Kidney (tissue), 14 donors: ENCODE data around the gene PARVB. TPM values are rescaled to one million over a fixed set of nuclear protein-coding genes. Genes with fewer than 3 reads are reported as not detected.

Experiments
- DNase-seq, 5 donors: peaks; one replicate each; pipeline ENCODE4 v3.0.0-alpha.2; 2013 to 2020
- FAIRE-seq: peaks from 2 replicates; lab custom pipeline; 2012; peaks lifted over from hg19 to GRCh38; lab: Jason Lieb, UNC
- H3K27ac ChIP-seq, 2 donors: one replicate each; pipeline ENCODE4 v1.7.0; 2013; ENCODE audit warnings: low read depth in 2 of 2, low read length in 2 of 2, inconsistent platforms in 1 of 2
- H3K27me3 ChIP-seq: one replicate; pipeline ENCODE4 v1.7.1; 2013; ENCODE audit warnings: low read length, inconsistent platforms; ENCODE audit not compliant: control insufficient read depth, insufficient read depth
- H3K36me3 ChIP-seq, 3 donors: one replicate each; pipeline versions ENCODE4 v1.7.0 to v1.7.1; 2013; ENCODE audit warnings: low read length in 3 of 3, control low read depth in 1 of 3, inconsistent platforms in 1 of 3; ENCODE audit not compliant: insufficient read depth in 3 of 3, control insufficient read depth in 2 of 3
- H3K4me1 ChIP-seq, 3 donors: one replicate each; pipeline versions ENCODE4 v1.7.0 to v1.7.1; 2013; ENCODE audit warnings: low read length in 3 of 3, inconsistent platforms in 1 of 3, low read depth in 1 of 3; ENCODE audit not compliant: control insufficient read depth in 2 of 3, insufficient read depth in 2 of 3
- H3K4me3 ChIP-seq, 3 donors: one replicate each; pipeline versions ENCODE4 v1.7.0 to v1.8.1; 2013; ENCODE audit warnings: low read length in 3 of 3, control low read depth in 1 of 3, inconsistent platforms in 1 of 3
- H3K9ac ChIP-seq, 3 donors: one replicate each; pipeline versions ENCODE4 v1.7.0 to v1.7.1; 2013; ENCODE audit warnings: low read length in 3 of 3, control low read depth in 1 of 3, inconsistent platforms in 1 of 3
- H3K9me3 ChIP-seq, 3 donors: one replicate each; pipeline versions ENCODE4 v1.7.0 to v1.7.1; 2013; ENCODE audit warnings: low read length in 3 of 3, control low read depth in 1 of 3, inconsistent platforms in 1 of 3; ENCODE audit not compliant: control insufficient read depth in 2 of 3, insufficient read depth in 1 of 3
- CTCF ChIP-seq: IDR thresholded peaks from 3 replicates; pipeline ENCODE4 v1.5.1; 2012; ENCODE audit warnings: mild to moderate bottlenecking, moderate library complexity, borderline replicate concordance; ENCODE audit not compliant: insufficient read depth; ENCODE audit errors: extremely low read depth
- intact Hi-C: fragments of 100-400 bp; cut with DNase I; formaldehyde crosslinking; loops from one replicate; pipeline ENCODE4 v1.11.1; 2022
- polyA plus RNA-seq: library from polyadenylated mRNA; stranded (reverse); fragments of 350-450 nt; fragmentation: Illumina TruSeq; extraction: RNeasy Lipid Tissue Mini Kit (QIAGEN cat#74804); gene quantifications from one replicate; pipeline ENCODE4 v1.2.3, GENCODE V29; 2014; ENCODE audit warnings: low read depth, low replicate concordance; ENCODE audit not compliant: insufficient read depth
- total RNA-seq: library from RNA; stranded (reverse); fragmentation: NEBNext Ultra II Directional; extraction: Animal tissue kit (Norgen Biotek cat#: 25700); gene quantifications from one replicate; pipeline ENCODE4 v1.2.1, GENCODE V29; 2021
- donor health status: control.
- donor health status: control.
- donor health status: control.
- donor health status: control.
- donor health status: control.
- donor health status: DM: yes; HTN: yes; CAD: no.
- donor health status: Normal renal cell carcinoma (clear cell type).

Gene PARVB
- total and polyA plus RNA-seq, 2 donors from 2014 or later, result 32.9 to 51.1 TPM

DNA sequence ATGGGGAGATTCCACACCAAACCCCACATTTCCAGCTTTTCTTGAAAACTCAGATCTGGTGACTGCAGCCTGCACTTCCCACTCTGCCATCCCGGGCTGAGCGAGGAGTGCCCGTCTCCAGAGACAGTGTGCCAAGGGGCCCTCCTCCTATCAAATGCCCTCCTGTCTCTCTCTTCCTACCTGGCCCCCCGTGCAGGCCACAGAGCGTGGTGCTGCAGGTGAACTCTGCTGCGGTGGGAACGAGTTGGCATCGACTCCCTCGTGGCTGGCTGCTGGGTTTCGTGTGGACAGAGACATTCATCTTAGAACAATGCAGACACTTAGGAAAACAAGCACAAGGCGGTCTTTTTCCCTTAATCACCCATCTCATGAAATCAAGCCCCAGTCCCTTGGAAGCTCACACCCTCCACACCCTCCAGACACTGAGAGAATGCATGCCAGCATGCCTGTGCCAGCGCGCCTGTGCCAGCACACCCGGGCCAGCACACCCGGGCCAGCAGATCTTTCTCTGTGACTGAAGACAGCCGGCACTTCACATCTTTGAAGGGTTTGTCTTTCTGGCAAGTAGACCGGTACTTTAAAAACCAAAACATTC lies 65.0 kb downstream of the PARVB start:
- no peaks in the 10 kb centered on the region for H3K27me3 ChIP-seq
- no peaks in the 10 kb centered on the region for H3K4me1 ChIP-seq
- no peak overlapping the region for H3K9ac ChIP-seq
- no peak overlapping the region for H3K27ac ChIP-seq
- peak in 1 of 5 donors; percentile 45 for DNase-seq
- peaks cover 0 to 4% (median 0%) of the 10 kb centered on the region in 3 donors for H3K9me3 ChIP-seq
- FAIRE-seq, result no peak
- no peaks in the 10 kb centered on the region for H3K36me3 ChIP-seq
- H3K4me3 ChIP-seq, result no peak overlapping the region
- TF ChIP-seq CTCF, result no peak
- intact Hi-C loops, result loop anchor here (10.0 kb wide), 1 partner anchor 94 kb away; no protein-coding TSS in a partner anchor

GRCh38 chr22:44089717-44090570 lies 65.8 kb downstream of the PARVB start:
- FAIRE-seq, result no peak

DNA sequence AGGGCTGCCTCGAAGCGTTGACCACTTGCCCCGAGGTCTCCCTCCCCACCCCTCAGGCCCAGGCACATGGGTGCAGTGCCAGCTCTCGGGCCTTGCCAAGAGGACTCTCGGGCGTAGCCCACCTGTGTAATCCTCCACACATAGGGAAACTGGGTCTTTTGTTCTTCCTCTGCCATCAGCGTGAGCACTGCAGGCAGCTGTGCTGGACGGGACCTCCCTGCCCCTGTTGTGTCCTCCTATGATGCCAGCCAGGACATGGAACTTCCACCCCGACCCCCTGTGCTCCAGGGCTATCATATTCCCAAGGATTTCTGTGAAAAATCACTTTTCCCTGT lies 66.4 kb downstream of the PARVB start:
- intact Hi-C loops, result no loop called here
- Histone ChIP-seq H3K4me3 (no peak overlapping the region), H3K27ac (no peak overlapping the region), H3K36me3 (no peaks in the 10 kb centered on the region), H3K4me1 (no peaks in the 10 kb centered on the region), H3K27me3 (no peaks in the 10 kb centered on the region), H3K9ac (no peak overlapping the region), H3K9me3 (no peaks in the 10 kb centered on the region)
- FAIRE-seq, result no peak
- no peak for TF ChIP-seq CTCF
- peak in 1 of 5 donors; percentile 47 for DNase-seq

More at GRCh38 chr22:44089717-44090570, 65.8 kb downstream of the PARVB start:
- no peak for TF ChIP-seq CTCF
- no peaks in the 10 kb centered on the region for H3K36me3 ChIP-seq
- H3K4me1 ChIP-seq, result no peaks in the 10 kb centered on the region
- H3K9ac ChIP-seq, result no peak overlapping the region
- H3K9me3 ChIP-seq, result no peaks in the 10 kb centered on the region
- DNase-seq, result peak in 1 of 5 donors; percentile 23
- H3K4me3 ChIP-seq, result no peak overlapping the region
- intact Hi-C loops, result loop anchor here (10.0 kb wide), 1 partner anchor 95 kb away; no protein-coding TSS in a partner anchor
- H3K27ac ChIP-seq, result no peak overlapping the region
- no peaks in the 10 kb centered on the region for H3K27me3 ChIP-seq
